Caco-2 (cell line): ENCODE data around the gene ARHGAP30. TPM values are rescaled to one million over a fixed set of nuclear protein-coding genes. Genes with fewer than 3 reads are reported as not detected.

Source experiments
- BruUV-seq: library from RNA; stranded (reverse); fragments of 400-500 nt; replicated peaks from 2 replicates; lab custom pipeline; 2021; lab: Mats Ljungman, UMichigan
- CTCF ChIA-PET: fragments of 300-600 bp; sonication (Branson Sonifier 250); formaldehyde crosslinking; loops from one replicate; lab custom pipeline; 2022; ENCODE audit warnings: antibody characterized with exemption; lab: Charles Lee
- POLR2A ChIA-PET: fragments of 300-600 bp; sonication (Branson Sonifier 250); formaldehyde crosslinking; loops from one replicate; lab custom pipeline; 2022; ENCODE audit warnings: antibody characterized with exemption; lab: Charles Lee
- DNase-seq, 2 experiments: peaks; one replicate each; pipeline versions ENCODE4 v3.0.0 to v3.0.0-alpha.2; 2020 to 2022
- H3K27me3 ChIP-seq: replicated peaks from 2 replicates; pipeline ENCODE4 v1.6.0; 2011; ENCODE audit warnings: low read length; ENCODE audit not compliant: control insufficient read depth, insufficient read depth
- H3K36me3 ChIP-seq: 2 replicates; pipeline ENCODE4 v1.5.1; 2011; ENCODE audit warnings: low read length; ENCODE audit not compliant: control insufficient read depth, insufficient read depth
- H3K4me1 ChIP-seq: fragments of 250-450 bp; sonication (Bioruptor Pico); 2 replicates; pipeline ENCODE4 v1.5.1; 2020; ENCODE audit warnings: mild to moderate bottlenecking
- H3K4me3 ChIP-seq: 2 replicates; pipeline ENCODE4 v1.5.1; 2011; ENCODE audit warnings: low read depth, mild to moderate bottlenecking, control low read depth, low read length
- H3K9me3 ChIP-seq: fragments of 250-450 bp; sonication (Bioruptor Pico); 2 replicates; pipeline ENCODE4 v1.5.1; 2020; ENCODE audit warnings: mild to moderate bottlenecking, moderate library complexity
- H3K27ac Mint-ChIP-seq: one replicate; pipeline ENCODE4 v1.8.0; 2022; ENCODE audit warnings: mixed read lengths; ENCODE audit not compliant: unreplicated experiment
- H3K27me3 Mint-ChIP-seq: one replicate; pipeline ENCODE4 v1.8.0; 2022; ENCODE audit warnings: mixed read lengths; ENCODE audit not compliant: insufficient read depth, unreplicated experiment
- H3K36me3 Mint-ChIP-seq: one replicate; pipeline ENCODE4 v1.8.0; 2022; ENCODE audit warnings: mild to moderate bottlenecking, mixed read lengths; ENCODE audit not compliant: insufficient read depth, unreplicated experiment
- H3K4me1 Mint-ChIP-seq: one replicate; pipeline ENCODE4 v1.8.0; 2022; ENCODE audit warnings: low read depth, mixed read lengths; ENCODE audit not compliant: unreplicated experiment
- H3K4me3 Mint-ChIP-seq: one replicate; pipeline ENCODE4 v1.8.0; 2022; ENCODE audit warnings: mild to moderate bottlenecking, moderate library complexity, mixed read lengths; ENCODE audit not compliant: unreplicated experiment
- H3K9me3 Mint-ChIP-seq: one replicate; pipeline ENCODE4 v1.8.0; 2022; ENCODE audit warnings: mixed read lengths; ENCODE audit not compliant: unreplicated experiment
- intact Hi-C: fragments of 100-400 bp; cut with micrococcal nuclease; formaldehyde crosslinking; loops from one replicate; pipeline ENCODE4 v1.10.0; 2022; ENCODE audit not compliant: unreplicated experiment
- total RNA-seq: library from RNA; stranded (reverse); gene quantifications from 2 replicates; pipeline ENCODE4 v1.2.3, GENCODE V29; 2022
- TF ChIP-seq, protein P1 (sequence below), 2 experiments: fragments of 200-600 bp in 1 of 2; IDR thresholded peaks; 1 replicate in 1 of 2; 2 replicates in 1 of 2; pipeline versions ENCODE4 v1.5.1 to v1.8.0; 2011 to 2022; ENCODE audit warnings: antibody characterized with exemption in 1 of 2, control low read depth in 1 of 2, inconsistent platforms in 1 of 2, low read depth in 1 of 2, low read length in 1 of 2, mild to moderate bottlenecking in 1 of 2, moderate library complexity in 1 of 2; ENCODE audit not compliant: insufficient read depth in 1 of 2, severe bottlenecking in 1 of 2, unreplicated experiment in 1 of 2

ARHGAP30 gene
- total RNA-seq, 1 experiment from 2014 or later = not detected

DNA sequence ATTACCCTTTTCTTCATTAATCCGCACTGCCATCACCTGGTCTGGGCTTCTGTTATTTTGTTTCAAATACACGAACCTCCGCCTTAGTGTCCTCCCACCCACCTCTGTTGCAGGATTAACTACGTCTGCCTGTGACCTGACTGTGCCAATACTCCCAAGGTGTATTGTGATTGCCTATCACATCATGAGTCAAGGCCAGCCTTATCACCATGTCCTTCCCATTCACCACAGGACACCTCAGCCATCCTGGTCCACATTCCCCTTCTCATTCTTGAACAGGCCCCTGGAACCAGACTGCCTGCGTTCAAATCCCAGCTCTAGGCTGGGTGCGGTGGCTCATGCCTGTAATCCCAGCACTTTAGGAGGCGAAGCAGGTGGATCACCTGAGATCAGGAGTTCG, 63.1 kb downstream of the ARHGAP30 start:
- Mint-ChIP-seq H3K9me3 (no peaks in the 10 kb centered on the region), H3K4me3 (no peak overlapping the region), H3K27me3 (no peaks in the 10 kb centered on the region), H3K4me1 (peaks cover 24% of the 10 kb centered on the region), H3K27ac (peak overlapping the region; percentile 40), H3K36me3 (peaks cover 56% of the 10 kb centered on the region)
- H3K9me3 ChIP-seq = no peaks in the 10 kb centered on the region
- BruUV-seq = no TSS peak
- intact Hi-C loops = no loop called here
- peaks cover 27% of the 10 kb centered on the region for H3K4me1 ChIP-seq
- DNase-seq = no peak
- H3K4me3 ChIP-seq = no peak overlapping the region
- H3K27me3 ChIP-seq = no peaks in the 10 kb centered on the region
- CTCF ChIA-PET = interaction anchor here (1.2 kb wide), 1 partner anchor 9 kb away, joined by 3 read pairs; no protein-coding TSS in a partner anchor
- peaks cover 2% of the 10 kb centered on the region; the same call in 1 of the 2 replicates for H3K36me3 ChIP-seq
- POLR2A ChIA-PET = no interaction called here
- TF ChIP-seq, protein P1, sequence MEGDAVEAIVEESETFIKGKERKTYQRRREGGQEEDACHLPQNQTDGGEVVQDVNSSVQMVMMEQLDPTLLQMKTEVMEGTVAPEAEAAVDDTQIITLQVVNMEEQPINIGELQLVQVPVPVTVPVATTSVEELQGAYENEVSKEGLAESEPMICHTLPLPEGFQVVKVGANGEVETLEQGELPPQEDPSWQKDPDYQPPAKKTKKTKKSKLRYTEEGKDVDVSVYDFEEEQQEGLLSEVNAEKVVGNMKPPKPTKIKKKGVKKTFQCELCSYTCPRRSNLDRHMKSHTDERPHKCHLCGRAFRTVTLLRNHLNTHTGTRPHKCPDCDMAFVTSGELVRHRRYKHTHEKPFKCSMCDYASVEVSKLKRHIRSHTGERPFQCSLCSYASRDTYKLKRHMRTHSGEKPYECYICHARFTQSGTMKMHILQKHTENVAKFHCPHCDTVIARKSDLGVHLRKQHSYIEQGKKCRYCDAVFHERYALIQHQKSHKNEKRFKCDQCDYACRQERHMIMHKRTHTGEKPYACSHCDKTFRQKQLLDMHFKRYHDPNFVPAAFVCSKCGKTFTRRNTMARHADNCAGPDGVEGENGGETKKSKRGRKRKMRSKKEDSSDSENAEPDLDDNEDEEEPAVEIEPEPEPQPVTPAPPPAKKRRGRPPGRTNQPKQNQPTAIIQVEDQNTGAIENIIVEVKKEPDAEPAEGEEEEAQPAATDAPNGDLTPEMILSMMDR (IDR thresholded peaks at IDR 0.05; ENCODE audit: insufficient read depth in 1 of 2, low read depth in 1 of 2, low read length in 1 of 2, severe bottlenecking in 1 of 2, unreplicated experiment in 1 of 2) = no peak

DNA sequence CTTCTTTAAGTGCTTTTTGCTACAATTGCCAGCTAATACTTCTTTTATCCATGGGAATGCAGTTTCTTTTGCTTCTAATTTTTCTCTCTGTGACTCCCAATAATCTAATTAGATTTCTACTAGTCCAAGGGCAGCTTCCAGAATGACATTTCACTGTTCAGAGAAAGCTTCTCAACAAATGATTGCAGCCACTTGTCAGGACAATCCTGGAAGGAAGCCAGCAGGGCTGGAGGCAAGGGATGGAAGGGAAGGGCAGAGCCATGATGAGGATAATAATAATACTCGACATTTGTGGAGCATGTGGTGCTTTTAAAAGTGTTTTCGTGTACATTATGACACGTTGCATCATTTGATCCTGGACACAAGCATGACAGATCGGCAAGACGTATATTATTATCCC, 68.2 kb downstream of the ARHGAP30 start:
- TF ChIP-seq, protein P1 (IDR thresholded peaks at IDR 0.05; ENCODE audit: insufficient read depth in 1 of 2, low read depth in 1 of 2, low read length in 1 of 2, severe bottlenecking in 1 of 2, unreplicated experiment in 1 of 2) = no peak
- DNase-seq = no peak
- H3K4me3 ChIP-seq = no peak overlapping the region
- no peaks in the 10 kb centered on the region for H3K9me3 Mint-ChIP-seq
- peaks cover 12% of the 10 kb centered on the region for H3K36me3 ChIP-seq
- no TSS peak for BruUV-seq
- POLR2A ChIA-PET = interaction anchor here (2.4 kb wide), 1 partner anchor 20 kb away, joined by 13 read pairs; the partner anchor contains the start of gene F11R
- no peak overlapping the region for H3K4me3 Mint-ChIP-seq
- H3K36me3 Mint-ChIP-seq = peaks cover 68% of the 10 kb centered on the region
- no peaks in the 10 kb centered on the region for H3K9me3 ChIP-seq
- H3K4me1 Mint-ChIP-seq = peaks cover 13% of the 10 kb centered on the region
- H3K4me1 ChIP-seq = peaks cover 10% of the 10 kb centered on the region
- H3K27me3 ChIP-seq = no peaks in the 10 kb centered on the region
- intact Hi-C loops = no loop called here
- no peak overlapping the region for H3K27ac Mint-ChIP-seq
- H3K27me3 Mint-ChIP-seq = no peaks in the 10 kb centered on the region
- CTCF ChIA-PET = no interaction called here

DNA sequence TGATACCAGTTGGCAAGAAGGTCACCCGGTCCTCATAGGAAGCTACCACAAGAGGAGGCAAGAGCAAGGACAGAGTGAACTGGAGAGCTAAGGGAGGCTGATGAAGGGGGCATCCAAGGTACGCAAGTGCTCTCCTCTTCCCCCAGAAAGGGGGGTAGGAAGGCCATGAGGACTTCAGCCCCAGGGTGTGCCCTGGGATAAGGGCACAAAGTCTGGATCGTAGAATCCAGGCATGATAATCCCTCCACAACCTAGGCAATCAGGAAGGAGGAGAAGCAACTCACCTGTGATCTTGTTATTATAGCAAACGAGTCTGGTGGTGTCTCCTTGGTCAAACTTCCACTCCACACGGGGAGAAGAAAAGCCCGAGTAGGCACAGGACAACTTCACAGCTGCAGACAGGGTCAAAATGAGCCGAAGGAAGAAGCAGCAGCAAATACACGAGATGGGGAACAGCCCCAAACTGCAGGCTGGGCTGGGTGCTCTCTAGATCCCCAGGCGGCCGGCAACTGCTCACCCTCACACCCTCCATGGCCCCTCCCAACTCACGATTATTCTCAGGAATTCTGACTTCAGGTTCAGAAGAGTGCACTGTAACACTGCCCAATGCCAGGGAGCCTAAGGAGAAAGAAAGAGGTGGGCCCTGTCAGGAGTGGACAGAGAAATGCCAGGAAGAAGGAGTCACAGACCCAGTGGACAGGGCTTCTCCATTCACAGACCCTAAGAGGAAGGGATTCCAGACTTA, 68.8 kb downstream of the ARHGAP30 start:
- no peaks in the 10 kb centered on the region for H3K27me3 Mint-ChIP-seq
- no peaks in the 10 kb centered on the region for H3K9me3 Mint-ChIP-seq
- peaks cover 7% of the 10 kb centered on the region for H3K4me1 Mint-ChIP-seq
- Histone ChIP-seq H3K9me3 (no peaks in the 10 kb centered on the region), H3K36me3 (peaks cover 12% of the 10 kb centered on the region), H3K4me1 (peaks cover 10% of the 10 kb centered on the region), H3K4me3 (no peak overlapping the region), H3K27me3 (no peaks in the 10 kb centered on the region)
- no peak for DNase-seq
- no TSS peak for BruUV-seq
- TF ChIP-seq, protein P1 (IDR thresholded peaks at IDR 0.05; ENCODE audit: insufficient read depth in 1 of 2, low read depth in 1 of 2, low read length in 1 of 2, severe bottlenecking in 1 of 2, unreplicated experiment in 1 of 2) = no peak
- peaks cover 69% of the 10 kb centered on the region for H3K36me3 Mint-ChIP-seq
- POLR2A ChIA-PET = interaction anchor here (2.4 kb wide), 1 partner anchor 20 kb away, joined by 13 read pairs; the partner anchor contains the start of gene F11R
- H3K27ac Mint-ChIP-seq = no peak overlapping the region
- H3K4me3 Mint-ChIP-seq = no peak overlapping the region
- CTCF ChIA-PET = interaction anchor here (0.6 kb wide), 1 partner anchor 10 kb away, joined by 5 read pairs; no protein-coding TSS in a partner anchor
- intact Hi-C loops = no loop called here
